HG03060 (cell line): ENCODE results near the gene HIF1A.
"Not testable (repeated sequence)": the region's sequence is repeated elsewhere in the genome, so short reads cannot be mapped to it uniquely, and the experiment has no call there.

ENCODE experiments used
- ATAC-seq: cut with Tn5 transposase; IDR thresholded peaks from one replicate; pipeline ENCODE4 v1.9.1; 2021; ENCODE audit warnings: low read depth, moderate number of reproducible peaks; ENCODE audit not compliant: unreplicated experiment

HIF1A gene

DNA sequence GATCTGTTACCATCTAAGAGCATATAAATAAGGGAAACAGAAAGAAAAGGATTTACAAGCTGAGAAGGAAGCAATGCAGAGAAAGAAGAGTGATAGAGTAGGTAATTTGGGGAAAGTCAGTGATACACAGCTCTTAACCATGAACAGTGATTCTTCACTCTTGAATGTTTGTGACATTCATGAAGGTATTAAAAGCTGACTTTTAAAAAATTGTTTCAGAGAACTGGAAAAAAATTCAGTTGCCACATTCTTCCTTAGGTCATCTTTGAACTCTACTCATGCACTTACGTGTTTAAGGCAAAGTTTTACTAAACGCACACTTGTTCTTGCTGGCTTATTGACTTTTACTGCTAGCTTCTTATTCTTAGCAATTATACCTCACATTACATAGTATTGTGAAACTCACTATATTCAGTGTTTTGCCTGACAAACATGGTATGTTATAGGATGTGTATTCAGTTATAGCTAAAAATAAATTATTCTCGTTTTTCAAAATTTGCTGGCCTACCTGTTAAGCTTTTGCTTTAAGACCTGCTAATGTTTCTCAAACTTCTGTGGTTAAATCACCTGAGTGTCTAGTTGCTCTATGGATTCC lies 10.9 kb downstream of the HIF1A start:
- ATAC-seq = no peak

DNA sequence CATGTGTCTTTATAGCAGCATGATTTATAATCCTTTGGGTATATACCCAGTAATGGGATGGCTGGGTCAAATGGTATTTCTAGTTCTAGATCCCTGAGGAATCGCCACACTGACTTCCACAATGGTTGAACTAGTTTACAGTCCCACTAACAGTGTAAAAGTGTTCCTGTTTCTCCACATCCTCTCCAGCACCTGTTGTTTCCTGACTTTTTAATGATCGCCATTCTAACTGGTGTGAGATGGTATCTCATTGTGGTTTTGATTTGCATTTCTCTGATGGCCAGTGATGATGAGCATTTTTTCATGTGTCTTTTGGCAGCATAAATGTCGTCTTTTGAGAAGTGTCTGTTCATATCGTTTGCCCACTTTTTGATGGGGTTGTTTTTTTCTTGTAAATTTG lies 12.5 kb downstream of the HIF1A start:
- ATAC-seq = not testable (repeated sequence)

DNA sequence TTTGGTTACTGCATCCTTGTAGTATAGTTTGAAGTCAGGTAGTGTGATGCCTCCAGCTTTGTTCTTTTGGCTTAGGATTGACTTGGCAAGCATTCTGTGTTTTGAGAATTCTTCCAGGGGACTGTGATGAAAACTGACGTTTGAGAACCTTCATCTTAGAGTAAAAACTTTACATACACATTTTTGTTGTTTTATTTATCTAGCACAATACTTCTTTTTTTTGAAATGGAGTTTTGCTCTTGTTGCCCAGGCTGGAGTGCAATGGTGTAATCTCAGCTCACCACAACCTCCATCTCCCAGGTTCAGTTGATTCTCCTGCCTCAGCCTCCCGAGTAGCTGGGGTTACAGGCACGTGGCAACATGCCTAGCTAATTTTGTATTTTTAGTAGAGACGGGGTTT lies 13.4 kb downstream of the HIF1A start:
- ATAC-seq = not testable (repeated sequence)

DNA sequence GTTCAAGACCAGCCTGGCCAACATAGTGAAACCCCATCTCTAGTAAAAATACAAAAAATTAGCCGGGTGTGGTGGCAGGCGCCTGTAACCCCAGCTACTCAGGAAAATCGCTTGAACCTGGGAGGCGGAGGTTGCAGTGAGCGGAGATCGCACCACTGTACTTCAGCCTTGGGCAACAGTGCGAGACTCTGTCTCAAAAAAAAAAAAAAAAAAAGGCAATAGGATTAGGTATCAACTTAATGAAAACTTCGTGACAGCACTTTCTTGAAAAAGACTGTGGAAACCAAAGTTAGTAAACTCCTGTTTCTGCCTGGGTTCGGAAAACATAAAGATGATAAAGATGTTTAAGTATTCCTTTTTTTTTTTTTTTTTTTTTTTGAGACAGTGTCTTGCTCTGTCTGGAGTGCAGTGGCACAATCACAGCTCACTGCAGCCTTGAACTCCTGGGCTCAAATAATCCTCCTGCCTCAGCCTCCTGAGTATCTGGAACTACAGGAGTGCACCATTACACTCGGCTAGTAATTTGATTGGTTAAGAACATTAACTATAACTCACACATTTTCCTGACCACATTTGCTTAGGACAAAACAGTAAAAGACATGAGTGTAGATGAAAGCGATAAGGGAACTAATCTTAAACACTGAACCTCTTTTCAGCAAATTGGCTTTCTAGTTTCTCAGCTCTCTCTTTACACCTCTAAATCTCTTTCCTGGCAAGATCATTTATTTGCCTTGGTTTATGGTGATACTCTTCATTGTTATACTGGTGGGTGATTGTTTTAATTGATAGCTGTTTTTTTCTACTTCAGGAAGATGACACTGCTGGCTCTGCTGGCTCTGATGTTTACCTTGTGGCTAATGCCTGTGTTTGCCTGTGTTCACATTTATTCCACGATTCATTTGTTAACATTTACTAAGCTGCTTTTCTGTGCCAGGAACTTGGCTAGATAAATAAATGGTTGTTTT lies 15.8 kb downstream of the HIF1A start:
- ATAC-seq = no peak

DNA sequence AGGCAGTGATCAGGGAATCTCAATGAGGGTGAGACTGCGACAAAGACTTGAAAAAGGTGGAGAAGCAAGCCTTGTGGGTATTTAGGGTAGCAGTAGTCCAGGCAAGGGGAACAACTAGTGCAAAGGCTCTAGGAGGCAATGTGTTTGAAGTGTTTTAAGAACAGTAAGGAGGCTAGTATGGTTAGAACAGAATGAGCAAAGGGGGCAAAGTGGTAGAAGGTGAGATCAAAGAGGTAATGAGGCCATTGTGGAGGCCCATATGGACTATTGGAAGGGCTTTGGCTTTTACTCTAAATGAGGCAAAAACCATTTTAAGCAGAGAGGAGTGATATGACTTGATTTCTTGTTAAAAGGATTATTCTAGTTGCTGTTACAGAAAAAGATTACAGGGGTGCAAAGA lies 16.8 kb downstream of the HIF1A start:
- ATAC-seq = no peak

DNA sequence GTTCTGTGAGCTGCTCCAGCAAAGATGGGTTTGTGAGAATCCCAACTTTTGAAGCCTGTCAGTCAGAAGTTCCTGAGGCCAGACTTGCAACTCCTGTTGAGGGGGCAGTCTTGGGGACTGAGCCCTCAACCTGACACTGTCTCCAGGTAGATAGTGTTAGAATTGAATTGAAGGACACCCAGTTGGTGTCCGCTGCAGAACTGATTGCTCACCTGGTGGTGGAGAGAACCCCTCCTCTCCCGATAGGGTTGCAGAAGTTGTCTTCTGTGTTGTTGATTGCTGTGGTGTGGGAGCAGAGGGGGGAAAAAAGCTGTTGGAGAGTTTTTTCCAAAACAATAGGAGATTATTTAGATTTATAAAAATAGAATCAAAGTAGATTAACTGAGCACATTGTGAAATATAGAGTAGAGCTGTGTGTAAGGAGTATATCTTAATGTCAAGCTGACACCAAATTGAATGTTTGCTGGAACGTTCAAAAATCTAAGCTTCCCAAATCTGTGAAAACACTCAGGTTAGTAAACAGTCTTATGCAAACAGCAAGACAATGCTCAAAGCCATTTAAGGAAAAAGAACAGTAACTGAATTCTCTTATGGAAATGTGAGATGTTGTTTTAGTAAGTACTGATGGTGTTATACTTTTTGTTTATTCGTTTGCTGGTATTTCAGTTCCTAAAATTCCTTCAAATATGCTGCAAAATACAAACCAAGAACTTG lies 18.6 kb downstream of the HIF1A start:
- no peak for ATAC-seq

DNA sequence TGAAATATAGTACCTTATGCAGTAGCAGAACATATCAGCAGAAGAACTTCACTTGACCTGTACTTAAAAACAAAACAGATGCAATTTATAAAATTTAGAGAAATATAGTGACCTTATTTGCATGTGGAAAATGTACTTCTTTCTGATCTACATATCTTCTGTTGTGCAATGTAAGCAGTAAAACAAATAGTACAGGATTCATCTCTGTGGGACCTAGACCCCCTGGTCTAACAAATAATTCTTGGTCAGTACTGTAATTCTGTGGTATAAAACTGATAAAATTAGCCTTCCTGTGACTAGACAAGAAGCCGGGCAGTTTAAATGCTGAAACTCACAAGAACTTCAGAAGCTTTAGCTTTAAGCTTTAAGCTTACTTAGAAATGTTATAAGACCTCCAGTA lies 21.6 kb downstream of the HIF1A start:
- no peak for ATAC-seq

DNA sequence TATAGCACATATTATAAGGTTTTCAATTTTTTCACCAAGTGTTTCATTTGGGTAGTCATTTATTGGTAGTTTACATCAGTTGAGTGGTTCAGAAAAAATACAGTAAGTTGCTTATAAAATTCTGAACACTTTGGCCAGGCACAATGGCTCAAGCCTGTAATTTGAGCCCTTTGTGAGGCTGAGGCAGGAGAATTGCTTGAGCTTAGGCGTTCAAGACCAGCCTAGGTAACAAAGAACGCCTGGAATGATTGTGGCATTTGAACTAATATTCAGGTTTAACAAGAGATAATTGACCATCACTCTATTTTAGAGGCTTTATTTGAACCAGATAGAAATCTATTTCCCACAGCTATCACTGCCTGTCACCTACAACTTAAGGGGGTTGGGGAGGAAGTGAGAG lies 22.7 kb downstream of the HIF1A start:
- no peak for ATAC-seq

DNA sequence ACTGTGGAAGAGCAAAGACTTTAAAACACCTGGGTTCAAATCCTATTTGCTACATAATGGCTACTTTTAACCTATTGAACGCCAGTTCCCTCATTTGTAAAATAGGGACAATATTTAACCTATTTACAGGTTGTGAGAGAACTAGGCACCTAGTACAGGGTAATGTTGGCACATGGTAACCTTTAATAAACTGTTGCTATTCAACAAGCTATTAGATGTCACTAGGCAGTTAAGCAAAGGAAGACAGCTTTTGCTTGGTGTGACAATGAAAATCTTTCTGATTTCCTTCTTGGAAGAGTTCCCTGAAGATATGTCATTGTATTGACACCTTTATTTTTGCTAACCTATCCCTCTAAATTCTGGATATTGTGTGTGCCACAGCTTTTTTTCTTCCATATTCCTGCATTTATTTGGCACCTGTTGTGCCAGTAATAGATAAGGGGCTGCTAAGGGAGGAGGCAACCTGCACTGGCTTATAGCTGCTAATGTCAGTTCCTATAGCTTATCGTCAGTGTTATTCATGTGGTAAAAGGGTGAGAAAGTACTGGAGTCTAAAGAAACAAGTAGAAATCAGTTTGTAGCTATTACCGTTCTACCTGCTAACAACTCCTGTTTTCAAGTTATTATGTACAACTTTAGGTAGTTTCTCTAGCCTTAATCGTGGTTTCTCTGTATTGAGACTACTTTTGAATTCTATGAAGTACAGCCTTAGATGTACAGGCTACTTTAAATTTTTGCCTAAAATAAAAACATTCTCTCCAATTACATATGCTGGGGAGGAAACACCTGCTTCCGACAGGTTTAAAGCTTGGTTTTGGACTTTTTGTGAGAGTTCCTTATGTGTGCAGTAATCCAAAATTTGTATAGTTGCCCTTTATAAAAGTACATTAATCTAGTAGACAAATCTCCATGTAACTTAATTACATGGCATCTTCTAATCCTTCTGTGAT lies 24.3 kb downstream of the HIF1A start:
- ATAC-seq = no peak

DNA sequence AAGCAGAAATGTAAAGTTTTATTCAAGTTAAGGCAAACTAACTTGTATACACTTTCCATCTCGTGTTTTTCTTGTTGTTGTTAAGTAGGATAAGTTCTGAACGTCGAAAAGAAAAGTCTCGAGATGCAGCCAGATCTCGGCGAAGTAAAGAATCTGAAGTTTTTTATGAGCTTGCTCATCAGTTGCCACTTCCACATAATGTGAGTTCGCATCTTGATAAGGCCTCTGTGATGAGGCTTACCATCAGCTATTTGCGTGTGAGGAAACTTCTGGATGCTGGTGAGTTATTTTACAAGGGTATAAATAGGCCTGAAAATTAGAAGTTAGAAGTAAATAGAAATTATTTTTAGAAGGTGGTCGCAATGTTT lies 25.0 kb downstream of the HIF1A start:
- no peak for ATAC-seq

DNA sequence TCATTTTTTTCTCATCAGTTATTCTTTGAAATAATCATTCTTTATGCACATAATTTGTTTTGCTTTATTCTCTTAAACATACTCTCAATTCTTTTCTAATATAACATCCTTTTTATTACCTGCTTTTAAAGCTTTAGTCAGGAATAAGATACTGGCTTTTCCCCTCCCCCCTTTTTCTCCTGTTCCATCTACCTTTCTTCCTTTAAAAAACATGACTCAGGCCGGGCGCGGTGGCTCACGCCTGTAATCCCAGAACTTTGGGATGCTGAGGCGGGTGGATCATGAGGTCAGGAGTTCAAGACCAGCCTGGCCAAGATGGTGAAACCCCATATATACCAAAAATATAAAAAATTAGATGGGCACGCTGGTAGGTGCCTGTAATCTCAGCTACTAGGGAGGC lies 25.4 kb downstream of the HIF1A start:
- ATAC-seq = no peak

DNA sequence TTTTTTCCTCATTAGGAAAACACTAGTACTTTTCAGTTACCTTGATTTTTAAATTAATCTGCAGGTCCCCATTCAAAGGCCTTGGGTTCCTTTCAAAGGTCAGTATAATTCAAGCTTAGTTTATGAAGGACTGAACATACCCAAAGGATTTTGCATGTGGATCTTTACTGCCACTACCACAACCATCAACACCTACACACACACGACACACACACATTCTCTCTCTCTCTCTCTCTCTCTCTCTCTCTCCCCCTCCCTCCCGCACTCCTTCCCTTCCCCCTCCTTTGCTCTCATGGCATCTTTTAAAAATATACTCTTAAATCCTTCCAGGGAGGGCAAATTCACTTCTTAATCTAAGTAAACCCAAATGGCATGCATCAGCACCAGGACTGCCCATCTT lies 28.8 kb downstream of the HIF1A start:
- ATAC-seq = no peak

DNA sequence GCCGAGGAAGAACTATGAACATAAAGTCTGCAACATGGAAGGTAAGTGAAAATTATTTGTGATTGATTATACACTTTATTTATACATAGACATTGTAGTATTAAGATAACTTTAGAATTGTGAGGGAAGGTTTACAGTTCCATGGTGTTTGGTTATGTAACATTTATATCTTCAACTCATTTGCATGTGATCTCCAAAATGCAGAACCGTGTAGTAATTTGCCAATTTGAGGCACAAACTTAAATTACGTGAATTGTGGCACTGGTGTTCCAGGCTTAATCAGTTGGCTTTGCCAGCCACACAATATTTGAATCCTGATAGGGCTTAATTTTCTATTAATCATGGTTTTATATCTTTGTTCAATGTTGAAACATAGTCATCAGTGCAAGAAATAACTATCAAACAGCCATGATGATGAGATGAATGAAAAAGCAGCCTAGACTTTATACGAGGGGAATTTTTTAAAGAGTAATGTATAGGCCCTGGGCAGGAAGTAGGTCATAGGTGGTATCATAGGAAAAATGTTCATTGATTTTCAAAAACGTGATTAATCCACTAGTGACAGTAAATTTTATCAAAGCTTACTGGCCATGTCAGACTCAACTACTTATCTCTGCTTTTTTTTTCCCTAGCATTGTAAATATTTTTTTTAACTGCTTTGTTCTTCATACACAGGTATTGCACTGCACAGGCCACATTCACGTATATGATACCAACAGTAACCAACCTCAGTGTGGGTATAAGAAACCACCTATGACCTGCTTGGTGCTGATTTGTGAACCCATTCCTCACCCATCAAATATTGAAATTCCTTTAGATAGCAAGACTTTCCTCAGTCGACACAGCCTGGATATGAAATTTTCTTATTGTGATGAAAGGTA lies 31.7 kb downstream of the HIF1A start:
- no peak for ATAC-seq

DNA sequence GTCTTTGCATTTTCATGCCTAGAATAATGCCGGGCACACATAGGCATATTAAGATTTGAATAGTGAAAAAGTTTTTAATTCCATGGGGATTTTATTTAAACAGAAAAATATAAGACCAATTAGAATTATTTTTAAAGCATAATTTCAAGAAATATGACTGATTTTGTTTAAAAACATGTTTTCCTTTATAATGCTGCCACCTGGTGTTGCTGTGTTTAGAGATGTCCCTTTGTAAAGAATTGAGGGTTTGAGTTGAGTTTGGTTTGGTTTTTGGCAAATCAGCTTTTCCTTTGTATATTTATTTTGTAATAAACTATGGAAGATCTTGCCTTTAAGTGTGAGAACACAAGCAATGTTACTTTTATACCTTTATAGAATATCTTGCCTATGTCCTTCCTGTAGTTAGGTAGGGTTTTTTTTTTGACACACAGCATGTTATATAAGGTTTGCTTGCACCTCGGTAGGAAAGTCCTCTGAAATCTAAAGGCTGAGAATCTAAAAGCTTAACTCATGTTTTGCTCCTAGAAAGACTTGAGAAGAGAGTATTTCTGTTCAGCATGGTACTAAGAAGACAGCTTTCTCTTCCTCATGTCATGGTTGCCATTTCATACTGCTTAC lies 35.6 kb downstream of the HIF1A start:
- no peak for ATAC-seq

DNA sequence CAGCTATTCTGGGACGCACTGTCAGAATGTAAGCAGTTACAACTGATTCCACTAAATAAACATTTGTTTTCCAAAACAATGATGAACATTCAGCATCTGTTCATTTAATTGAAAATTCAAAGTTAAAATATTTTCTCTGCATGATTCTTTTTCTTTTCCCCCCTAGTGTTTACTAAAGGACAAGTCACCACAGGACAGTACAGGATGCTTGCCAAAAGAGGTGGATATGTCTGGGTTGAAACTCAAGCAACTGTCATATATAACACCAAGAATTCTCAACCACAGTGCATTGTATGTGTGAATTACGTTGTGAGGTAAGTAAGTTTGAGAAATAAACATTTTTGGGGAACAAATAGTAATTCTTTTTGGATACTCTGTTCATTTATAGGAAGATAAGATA lies 38.7 kb downstream of the HIF1A start:
- ATAC-seq = no peak

DNA sequence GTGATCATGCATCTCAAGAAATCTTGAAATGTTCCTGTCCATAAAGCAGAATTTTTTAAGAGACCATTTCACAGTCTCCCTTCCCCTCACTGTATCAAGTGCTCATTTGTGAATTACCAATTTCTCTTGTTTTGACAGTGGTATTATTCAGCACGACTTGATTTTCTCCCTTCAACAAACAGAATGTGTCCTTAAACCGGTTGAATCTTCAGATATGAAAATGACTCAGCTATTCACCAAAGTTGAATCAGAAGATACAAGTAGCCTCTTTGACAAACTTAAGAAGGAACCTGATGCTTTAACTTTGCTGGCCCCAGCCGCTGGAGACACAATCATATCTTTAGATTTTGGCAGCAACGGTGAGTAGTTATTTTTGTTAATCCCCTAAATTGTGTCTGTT lies 41.4 kb downstream of the HIF1A start:
- no peak for ATAC-seq

DNA sequence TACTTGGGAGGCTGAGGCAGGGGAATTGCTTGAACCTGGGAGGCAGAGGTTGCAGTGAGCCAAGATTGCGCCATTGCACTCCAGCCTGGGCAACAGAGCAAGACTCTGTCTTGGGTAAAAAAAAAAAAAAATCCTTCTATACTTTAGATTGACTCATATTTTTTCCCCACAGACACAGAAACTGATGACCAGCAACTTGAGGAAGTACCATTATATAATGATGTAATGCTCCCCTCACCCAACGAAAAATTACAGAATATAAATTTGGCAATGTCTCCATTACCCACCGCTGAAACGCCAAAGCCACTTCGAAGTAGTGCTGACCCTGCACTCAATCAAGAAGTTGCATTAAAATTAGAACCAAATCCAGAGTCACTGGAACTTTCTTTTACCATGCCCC lies 42.6 kb downstream of the HIF1A start:
- no peak for ATAC-seq

DNA sequence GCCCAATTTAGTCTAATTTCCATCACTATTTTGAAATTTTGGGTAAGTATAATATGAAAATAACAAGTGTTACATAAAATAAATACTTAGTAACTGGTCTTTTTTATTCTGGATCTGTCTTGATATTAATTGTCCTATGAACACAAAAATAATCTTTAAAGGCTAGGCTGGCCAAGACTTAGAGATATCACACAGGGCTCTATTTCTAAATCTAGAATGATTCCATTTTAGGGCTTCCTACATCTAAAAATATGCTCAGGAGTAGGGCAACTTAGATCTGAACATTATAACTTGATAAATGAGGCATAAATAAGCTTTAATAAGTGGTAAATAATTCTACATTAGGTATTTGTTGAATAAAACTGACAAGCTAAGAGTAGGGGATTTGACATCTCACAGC lies 43.8 kb downstream of the HIF1A start:
- ATAC-seq = no peak

DNA sequence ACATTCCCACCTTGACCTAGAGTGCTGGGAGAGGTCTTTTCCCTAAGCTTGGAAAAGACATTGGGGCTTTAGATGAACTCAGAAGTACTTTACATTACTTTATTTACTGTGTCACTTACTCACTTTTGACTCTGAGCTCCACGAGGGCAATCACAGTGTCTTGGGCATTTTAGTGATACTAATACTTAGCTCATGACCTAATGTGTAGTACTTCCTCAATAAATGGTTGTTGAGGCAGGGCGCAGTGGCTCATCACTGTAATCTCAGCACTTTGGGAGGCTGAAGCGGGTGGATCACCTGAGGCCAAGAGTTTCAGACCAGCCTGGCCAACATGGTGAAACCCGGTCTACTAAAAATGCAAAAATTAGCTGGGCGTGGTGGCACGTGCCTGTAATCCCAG lies 47.1 kb downstream of the HIF1A start:
- ATAC-seq = no peak
